CD4-positive, alpha-beta T cell treated with Interferon alpha-2 for 1 hour (primary cell): ENCODE measurements around the gene LRMDA.
"Not testable (repeated sequence)": the region's sequence is repeated elsewhere in the genome, so short reads cannot be mapped to it uniquely, and the experiment has no call there.

Experiments
- DNase-seq, 2 donors: peaks; one replicate each; pipeline ENCODE4 v3.0.0-alpha.2; 2020 to 2022

LRMDA gene

GRCh38 chr10:76115131-76115470 lies 683.7 kb downstream of the LRMDA start:
- no peak for DNase-seq

GRCh38 chr10:76115471-76116155 lies 684.2 kb downstream of the LRMDA start:
- no peak for DNase-seq

- DNase-seq: no peak
Measured at GRCh38 chr10:76116523-76116922, 685.1 kb downstream of the LRMDA start.

- no peak for DNase-seq
Measured at GRCh38 chr10:76117949-76118348, 686.5 kb downstream of the LRMDA start.

GRCh38 chr10:76119036-76119435 lies 687.6 kb downstream of the LRMDA start:
- no peak for DNase-seq

- no peak for DNase-seq
Measured at GRCh38 chr10:76119515-76119914, 688.1 kb downstream of the LRMDA start.

- no peak for DNase-seq
Measured at GRCh38 chr10:76122056-76122455, 690.6 kb downstream of the LRMDA start.

GRCh38 chr10:76124280-76124679 lies 692.9 kb downstream of the LRMDA start:
- DNase-seq: no peak

GRCh38 chr10:76125900-76126299 lies 694.5 kb downstream of the LRMDA start:
- DNase-seq: no peak

- no peak for DNase-seq
Measured at GRCh38 chr10:76126607-76127527, 695.4 kb downstream of the LRMDA start.

- no peak for DNase-seq
Measured at GRCh38 chr10:76127984-76128589, 696.7 kb downstream of the LRMDA start.

GRCh38 chr10:76129213-76129612 lies 697.8 kb downstream of the LRMDA start:
- DNase-seq: no peak

- DNase-seq: no peak
Measured at GRCh38 chr10:76130892-76131291, 699.5 kb downstream of the LRMDA start.

GRCh38 chr10:76133597-76134255 lies 702.3 kb downstream of the LRMDA start:
- DNase-seq: no peak

- DNase-seq: no peak
Measured at GRCh38 chr10:76136961-76137360, 705.5 kb downstream of the LRMDA start.

- DNase-seq: no peak
Measured at GRCh38 chr10:76138286-76138685, 706.9 kb downstream of the LRMDA start.

- DNase-seq: no peak
Measured at GRCh38 chr10:76138906-76139305, 707.5 kb downstream of the LRMDA start.

- no peak for DNase-seq
Measured at GRCh38 chr10:76139431-76139830, 708.0 kb downstream of the LRMDA start.

GRCh38 chr10:76141376-76141775 lies 710.0 kb downstream of the LRMDA start:
- no peak for DNase-seq

GRCh38 chr10:76148217-76148616 lies 716.8 kb downstream of the LRMDA start:
- DNase-seq: not testable (repeated sequence)

- DNase-seq: no peak
Measured at GRCh38 chr10:76149182-76149581, 717.8 kb downstream of the LRMDA start.

GRCh38 chr10:76149602-76150138 lies 718.2 kb downstream of the LRMDA start:
- no peak for DNase-seq
